HEK293 (cell line): Measurements from ENCODE around the gene DTNA.

ENCODE experiments used
- BCL11A ChIP-seq: fragments of 450-650 bp; formaldehyde crosslinking; IDR thresholded peaks from 2 replicates; pipeline ENCODE4 v1.5.1; 2016; ENCODE audit warnings: low read depth, missing biosample characterization, missing genetic modification characterization
- IKZF3 ChIP-seq: fragments of 450-650 bp; IDR thresholded peaks from 2 replicates; pipeline ENCODE4 v1.5.0; 2018; ENCODE audit warnings: missing biosample characterization, mild to moderate bottlenecking, missing genetic modification characterization, moderate library complexity
- SALL2 ChIP-seq: fragments of 450-650 bp; formaldehyde crosslinking; IDR thresholded peaks from 2 replicates; pipeline ENCODE4 v1.5.0; 2017; ENCODE audit warnings: missing biosample characterization, mild to moderate bottlenecking, missing genetic modification characterization, borderline replicate concordance
- ZBTB20 ChIP-seq: fragments of 450-650 bp; formaldehyde crosslinking; IDR thresholded peaks from 2 replicates; pipeline ENCODE4 v1.5.1; 2016; ENCODE audit warnings: missing biosample characterization, missing genetic modification characterization
- ZNF548 ChIP-seq: fragments of 450-650 bp; formaldehyde crosslinking; IDR thresholded peaks from 2 replicates; pipeline ENCODE4 v1.5.1; 2016; ENCODE audit warnings: missing biosample characterization, missing genetic modification characterization
- TF ChIP-seq, protein P1 (sequence below): fragments of 450-650 bp; formaldehyde crosslinking; IDR thresholded peaks from 2 replicates; pipeline ENCODE4 v1.5.1; 2016; ENCODE audit warnings: missing biosample characterization, missing genetic modification characterization
- TF ChIP-seq, protein P2 (sequence below): fragments of 450-650 bp; formaldehyde crosslinking; IDR thresholded peaks from 2 replicates; pipeline ENCODE4 v1.5.1; 2016; ENCODE audit warnings: missing biosample characterization, missing genetic modification characterization
- TF ChIP-seq, protein P3 (sequence below): fragments of 450-650 bp; formaldehyde crosslinking; IDR thresholded peaks from 2 replicates; pipeline ENCODE4 v1.5.1; 2017; ENCODE audit warnings: missing biosample characterization, missing genetic modification characterization

DNA sequence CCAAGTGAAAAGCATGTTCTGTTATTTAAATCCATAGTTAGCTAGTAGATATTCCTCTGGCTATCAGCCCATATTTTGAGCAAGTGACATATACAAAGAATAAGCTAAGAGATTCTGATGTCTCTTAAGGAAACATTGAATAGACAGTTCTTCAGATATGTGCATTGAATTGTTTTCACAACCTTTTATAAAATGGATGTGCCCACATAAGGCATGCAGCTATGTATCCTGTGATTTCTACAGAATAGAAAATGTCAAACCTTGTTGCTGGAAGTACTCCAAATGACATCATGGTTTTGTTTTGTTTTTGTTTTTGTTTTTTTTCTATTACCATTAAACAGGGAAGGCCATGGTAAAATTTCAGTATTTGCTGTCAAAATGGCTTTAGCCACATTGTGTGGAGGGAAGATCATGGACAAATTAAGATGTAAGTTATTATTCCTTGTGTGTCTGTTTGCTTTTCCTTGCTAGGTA lies 95.8 kb downstream of the DTNA start:
- TF ChIP-seq, protein P1, sequence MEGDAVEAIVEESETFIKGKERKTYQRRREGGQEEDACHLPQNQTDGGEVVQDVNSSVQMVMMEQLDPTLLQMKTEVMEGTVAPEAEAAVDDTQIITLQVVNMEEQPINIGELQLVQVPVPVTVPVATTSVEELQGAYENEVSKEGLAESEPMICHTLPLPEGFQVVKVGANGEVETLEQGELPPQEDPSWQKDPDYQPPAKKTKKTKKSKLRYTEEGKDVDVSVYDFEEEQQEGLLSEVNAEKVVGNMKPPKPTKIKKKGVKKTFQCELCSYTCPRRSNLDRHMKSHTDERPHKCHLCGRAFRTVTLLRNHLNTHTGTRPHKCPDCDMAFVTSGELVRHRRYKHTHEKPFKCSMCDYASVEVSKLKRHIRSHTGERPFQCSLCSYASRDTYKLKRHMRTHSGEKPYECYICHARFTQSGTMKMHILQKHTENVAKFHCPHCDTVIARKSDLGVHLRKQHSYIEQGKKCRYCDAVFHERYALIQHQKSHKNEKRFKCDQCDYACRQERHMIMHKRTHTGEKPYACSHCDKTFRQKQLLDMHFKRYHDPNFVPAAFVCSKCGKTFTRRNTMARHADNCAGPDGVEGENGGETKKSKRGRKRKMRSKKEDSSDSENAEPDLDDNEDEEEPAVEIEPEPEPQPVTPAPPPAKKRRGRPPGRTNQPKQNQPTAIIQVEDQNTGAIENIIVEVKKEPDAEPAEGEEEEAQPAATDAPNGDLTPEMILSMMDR (tag by site-specific recombination) = no peak
- TF ChIP-seq ZBTB20 (tag by site-specific recombination) (no peak), BCL11A (tag by site-specific recombination) (no peak), IKZF3 (tag by site-specific recombination) (no peak), ZNF548 (no peak), SALL2 (tag by site-specific recombination) (no peak)
- TF ChIP-seq, protein P2, sequence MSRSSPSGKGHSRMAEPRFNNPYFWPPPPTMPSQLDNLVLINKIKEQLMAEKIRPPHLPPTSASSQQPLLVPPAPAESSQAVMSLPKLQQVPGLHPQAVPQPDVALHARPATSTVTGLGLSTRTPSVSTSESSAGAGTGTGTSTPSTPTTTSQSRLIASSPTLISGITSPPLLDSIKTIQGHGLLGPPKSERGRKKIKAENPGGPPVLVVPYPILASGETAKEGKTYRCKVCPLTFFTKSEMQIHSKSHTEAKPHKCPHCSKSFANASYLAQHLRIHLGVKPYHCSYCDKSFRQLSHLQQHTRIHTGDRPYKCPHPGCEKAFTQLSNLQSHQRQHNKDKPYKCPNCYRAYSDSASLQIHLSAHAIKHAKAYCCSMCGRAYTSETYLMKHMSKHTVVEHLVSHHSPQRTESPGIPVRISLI = no peak
- TF ChIP-seq, protein P3, sequence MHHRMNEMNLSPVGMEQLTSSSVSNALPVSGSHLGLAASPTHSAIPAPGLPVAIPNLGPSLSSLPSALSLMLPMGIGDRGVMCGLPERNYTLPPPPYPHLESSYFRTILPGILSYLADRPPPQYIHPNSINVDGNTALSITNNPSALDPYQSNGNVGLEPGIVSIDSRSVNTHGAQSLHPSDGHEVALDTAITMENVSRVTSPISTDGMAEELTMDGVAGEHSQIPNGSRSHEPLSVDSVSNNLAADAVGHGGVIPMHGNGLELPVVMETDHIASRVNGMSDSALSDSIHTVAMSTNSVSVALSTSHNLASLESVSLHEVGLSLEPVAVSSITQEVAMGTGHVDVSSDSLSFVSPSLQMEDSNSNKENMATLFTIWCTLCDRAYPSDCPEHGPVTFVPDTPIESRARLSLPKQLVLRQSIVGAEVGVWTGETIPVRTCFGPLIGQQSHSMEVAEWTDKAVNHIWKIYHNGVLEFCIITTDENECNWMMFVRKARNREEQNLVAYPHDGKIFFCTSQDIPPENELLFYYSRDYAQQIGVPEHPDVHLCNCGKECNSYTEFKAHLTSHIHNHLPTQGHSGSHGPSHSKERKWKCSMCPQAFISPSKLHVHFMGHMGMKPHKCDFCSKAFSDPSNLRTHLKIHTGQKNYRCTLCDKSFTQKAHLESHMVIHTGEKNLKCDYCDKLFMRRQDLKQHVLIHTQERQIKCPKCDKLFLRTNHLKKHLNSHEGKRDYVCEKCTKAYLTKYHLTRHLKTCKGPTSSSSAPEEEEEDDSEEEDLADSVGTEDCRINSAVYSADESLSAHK (tag by site-specific recombination) = no peak
